ENCODE measurements around the gene TTC21B. TPM values are rescaled to one million over a fixed set of nuclear protein-coding genes. Genes with fewer than 3 reads are reported as not detected.

The TTC21B gene
- total and polyA plus RNA-seq, 12 donors: 3.3 to 17.9 (median 13.3) TPM

GRCh38 chr2:165857876-165858275, 95.7 kb downstream of the TTC21B start:
- DNase-seq (no peak), ATAC-seq (no peak)
- Histone ChIP-seq H3K4me3 (no peak overlapping the region), H3K36me3 (peaks cover 0 to 4% (median 0%) of the 10 kb centered on the region in 9 donors), H3K27ac (no peak overlapping the region), H3K9me3 (peaks cover 0 to 32% (median 4%) of the 10 kb centered on the region in 11 donors), H3K4me1 (no peaks in the 10 kb centered on the region), H3K27me3 (no peaks in the 10 kb centered on the region)
- TF ChIP-seq CTCF (IDR thresholded peaks at IDR 0.05): no peak
- 70 to 86% methylated on average over 1 of the region's 1 CpG for WGBS, 2 donors
- intact Hi-C loops (cut with DNase I): no loop called here

GRCh38 chr2:165852394-165852793, 101.2 kb downstream of the TTC21B start:
- Histone ChIP-seq H3K4me1 (no peaks in the 10 kb centered on the region), H3K36me3 (peaks cover 0 to 4% (median 0%) of the 10 kb centered on the region in 9 donors), H3K4me3 (no peak overlapping the region), H3K9me3 (peaks cover 0 to 51% (median 13%) of the 10 kb centered on the region in 11 donors), H3K27me3 (no peaks in the 10 kb centered on the region), H3K27ac (no peak overlapping the region)
- DNase-seq (no peak), ATAC-seq (no peak)
- no peak for TF ChIP-seq CTCF (IDR thresholded peaks at IDR 0.05)
- intact Hi-C loops (cut with DNase I): no loop called here

GRCh38 chr2:165847001-165847400, 106.6 kb downstream of the TTC21B start:
- peaks cover 0 to 34% (median 6%) of the 10 kb centered on the region in 11 donors for H3K9me3 ChIP-seq
- H3K27ac ChIP-seq: no peak overlapping the region
- 69 to 75% methylated on average over 2 of the region's 2 CpGs for WGBS, 2 donors
- no peak overlapping the region for H3K4me3 ChIP-seq
- H3K27me3 ChIP-seq: no peaks in the 10 kb centered on the region
- no peak for DNase-seq
- intact Hi-C loops (cut with DNase I): no loop called here
- H3K4me1 ChIP-seq: no peaks in the 10 kb centered on the region
- no peaks in the 10 kb centered on the region for H3K36me3 ChIP-seq
- TF ChIP-seq CTCF (IDR thresholded peaks at IDR 0.05): no peak
- ATAC-seq: no peak

- Histone ChIP-seq H3K4me3 (no peak overlapping the region), H3K4me1 (no peaks in the 10 kb centered on the region), H3K36me3 (no peaks in the 10 kb centered on the region), H3K27me3 (no peaks in the 10 kb centered on the region), H3K9me3 (peaks cover 0 to 24% (median 6%) of the 10 kb centered on the region in 11 donors), H3K27ac (no peak overlapping the region)
- intact Hi-C loops (cut with DNase I): no loop called here
- ATAC-seq: no peak
- WGBS, 2 donors: 90% methylated on average over 7 of the region's 7 CpGs
- TF ChIP-seq CTCF (IDR thresholded peaks at IDR 0.05): no peak
- DNase-seq: no peak
These were observed 107.5 kb downstream of the TTC21B start for GRCh38 chr2:165846056-165846455.

All from heart right ventricle (tissue), 16 donors.